HG02610 (cell line): ENCODE measurements around the gene ITGA1.

Source experiments
- ATAC-seq: cut with Tn5 transposase; IDR thresholded peaks from one replicate; pipeline ENCODE4 v1.9.1; 2021; ENCODE audit warnings: mild to moderate bottlenecking, moderate library complexity; ENCODE audit not compliant: unreplicated experiment

The ITGA1 gene

DNA sequence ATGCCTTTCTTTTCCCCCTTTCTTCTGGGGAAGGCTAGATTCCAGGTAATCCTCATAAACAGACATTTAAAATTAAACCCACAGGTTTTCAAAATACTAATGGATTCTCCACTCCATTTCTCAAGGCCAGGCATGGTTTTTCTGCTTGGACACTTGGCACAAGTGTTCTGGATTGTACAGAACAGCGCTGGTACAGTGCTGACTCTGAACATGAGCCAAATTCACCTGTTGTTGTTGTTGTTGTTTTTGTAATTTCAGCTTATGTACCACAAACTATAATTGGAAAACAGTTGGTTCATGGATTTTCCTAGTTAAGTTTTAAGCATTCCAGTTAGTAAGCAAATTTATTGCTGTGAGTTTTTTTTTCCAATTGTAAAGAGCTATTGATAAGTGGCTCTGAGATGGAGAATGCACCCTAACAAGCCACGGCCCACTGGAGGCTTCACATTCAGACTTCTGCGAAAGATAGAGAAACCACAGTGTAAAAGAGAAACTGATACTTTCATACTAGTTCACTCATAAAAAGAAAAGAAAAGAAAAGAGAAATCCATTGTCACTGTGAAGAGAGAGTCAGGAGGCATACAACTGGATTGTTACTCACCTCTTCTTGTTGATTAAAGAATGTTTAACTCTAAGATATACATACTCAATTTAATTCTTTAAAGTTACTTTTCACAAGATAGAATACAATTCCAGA is 16.2 kb upstream of the ITGA1 start:
- peak; percentile 94 for ATAC-seq

DNA sequence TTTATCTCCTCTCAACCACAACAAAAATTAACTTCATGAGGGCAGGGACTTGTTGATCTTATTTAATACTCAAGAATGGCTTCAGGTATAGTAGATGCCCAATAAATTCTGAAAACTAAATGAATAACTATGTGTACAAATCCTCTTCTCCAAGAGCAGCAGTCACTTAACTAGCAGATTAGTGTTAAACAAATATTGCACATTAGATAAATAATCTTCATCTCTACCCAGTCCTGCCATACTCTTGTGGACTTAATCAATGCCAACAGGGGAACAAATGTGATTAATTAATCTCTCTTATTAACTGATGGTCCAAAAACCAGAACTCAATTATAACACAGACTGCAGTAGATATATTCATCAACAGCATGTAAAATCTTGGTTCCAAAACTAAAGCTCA is 15.0 kb upstream of the ITGA1 start:
- no peak for ATAC-seq

DNA sequence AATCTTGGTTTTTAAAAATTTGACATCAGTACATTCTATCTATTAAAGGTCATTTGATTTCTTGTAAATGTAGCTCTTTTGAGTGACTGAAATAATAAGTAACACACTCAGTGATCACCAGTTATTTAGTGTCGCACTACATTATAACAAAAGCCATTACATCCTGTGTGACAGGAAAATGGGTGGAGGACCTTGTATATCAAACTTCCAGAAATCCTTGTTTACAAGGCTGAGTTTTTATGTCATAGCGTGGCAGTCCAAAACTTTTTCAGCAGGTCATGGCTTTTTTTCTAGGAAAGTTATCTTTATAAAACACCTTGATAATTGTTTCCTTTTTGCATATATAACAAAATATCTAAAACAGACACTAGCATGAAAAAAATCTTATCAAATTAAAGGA is 14.4 kb upstream of the ITGA1 start:
- ATAC-seq, result no peak

DNA sequence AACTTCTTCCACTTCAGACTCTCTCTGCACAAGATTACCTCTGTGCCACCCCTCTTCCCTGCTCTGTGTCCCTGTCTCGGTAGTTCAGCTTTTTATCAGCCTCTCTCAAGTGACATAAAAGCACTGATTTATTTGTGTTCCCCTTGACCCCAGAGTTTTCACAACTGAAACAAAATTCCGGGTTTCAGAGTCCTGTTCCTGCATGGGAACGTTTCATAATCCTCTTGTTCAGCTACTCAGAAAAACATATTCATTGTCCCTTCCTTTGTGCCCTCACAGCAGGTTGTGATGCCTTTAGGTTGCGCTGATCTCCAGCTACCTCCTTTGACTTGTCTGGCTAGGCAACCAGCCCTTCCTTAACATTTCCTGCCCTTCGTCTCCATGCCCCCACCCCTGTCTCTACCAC is 13.7 kb upstream of the ITGA1 start:
- ATAC-seq, result no peak

DNA sequence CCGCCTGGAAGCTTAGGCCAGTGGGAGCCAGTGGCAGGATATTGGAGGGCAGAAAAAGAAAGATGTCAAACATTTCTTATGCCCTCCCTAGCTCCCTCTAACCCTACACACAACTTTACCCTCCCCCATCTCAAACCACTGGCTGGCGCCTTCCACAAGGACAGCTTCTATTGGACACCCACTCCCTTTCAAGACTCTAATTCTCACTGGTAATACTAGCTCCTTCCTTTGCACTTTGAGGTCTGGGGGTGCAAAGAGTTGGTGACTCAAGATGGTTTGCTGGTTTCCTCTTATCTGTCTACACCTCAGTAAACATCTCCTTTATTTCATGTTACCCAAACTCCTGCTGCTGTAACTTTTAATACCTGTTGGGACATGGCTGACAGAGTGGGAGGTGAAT is 11.6 kb upstream of the ITGA1 start:
- ATAC-seq, result no peak

DNA sequence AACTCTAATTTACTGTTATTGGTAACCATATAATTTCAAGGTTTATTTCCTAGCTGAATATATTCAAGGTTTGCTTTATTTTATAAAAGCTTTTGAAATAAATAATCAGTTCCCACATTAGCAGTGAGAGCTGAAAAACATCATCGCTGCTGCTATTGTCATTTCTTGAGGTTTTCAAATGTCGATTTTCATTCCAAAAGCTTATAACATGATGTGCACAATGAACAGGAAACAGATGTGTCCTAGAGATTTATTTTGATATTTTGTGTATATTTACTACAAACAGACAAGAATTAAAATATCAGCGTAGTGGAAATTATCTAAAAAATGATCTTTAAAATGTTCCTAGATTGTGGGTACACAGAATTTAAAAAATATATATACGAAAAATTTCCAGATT is 10.5 kb upstream of the ITGA1 start:
- no peak for ATAC-seq

DNA sequence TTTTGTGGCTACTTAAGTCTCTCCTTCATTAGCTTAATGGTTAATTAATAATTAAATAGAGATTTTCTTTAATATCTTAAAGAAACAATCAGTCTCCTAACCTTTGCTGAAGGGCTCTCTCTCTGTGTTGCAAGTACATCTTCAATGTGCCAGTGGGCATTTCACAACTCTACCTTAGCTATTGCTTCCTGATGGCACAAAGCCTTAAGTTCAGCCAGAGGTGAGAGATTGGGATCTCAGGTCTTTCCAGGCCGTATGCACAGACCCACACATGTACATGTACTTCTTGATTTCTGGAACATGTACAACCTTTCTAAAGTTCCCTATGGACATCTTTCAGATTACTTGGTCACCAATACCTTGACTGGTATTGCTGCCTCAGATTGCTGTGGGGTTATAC is 8.9 kb upstream of the ITGA1 start:
- no peak for ATAC-seq

DNA sequence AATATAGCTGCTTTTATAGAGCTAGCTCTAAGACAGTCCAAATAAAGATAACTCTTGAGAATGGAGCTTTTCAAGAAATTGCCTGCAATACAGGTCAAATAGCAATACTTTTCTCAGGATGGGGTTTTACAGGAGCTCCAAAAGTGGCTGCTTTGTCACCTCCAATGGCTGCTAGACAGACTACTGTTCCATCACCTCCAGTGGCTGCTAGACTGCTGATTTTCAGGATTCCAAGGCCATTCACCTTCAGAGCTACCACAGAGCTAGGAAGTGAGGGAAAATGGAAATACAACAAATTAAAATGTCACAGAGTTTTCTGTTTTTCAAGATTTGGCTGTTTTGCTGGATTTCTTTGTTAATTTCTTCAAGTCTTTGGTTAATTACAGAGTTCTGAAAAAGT is 8.5 kb upstream of the ITGA1 start:
- ATAC-seq, result no peak

DNA sequence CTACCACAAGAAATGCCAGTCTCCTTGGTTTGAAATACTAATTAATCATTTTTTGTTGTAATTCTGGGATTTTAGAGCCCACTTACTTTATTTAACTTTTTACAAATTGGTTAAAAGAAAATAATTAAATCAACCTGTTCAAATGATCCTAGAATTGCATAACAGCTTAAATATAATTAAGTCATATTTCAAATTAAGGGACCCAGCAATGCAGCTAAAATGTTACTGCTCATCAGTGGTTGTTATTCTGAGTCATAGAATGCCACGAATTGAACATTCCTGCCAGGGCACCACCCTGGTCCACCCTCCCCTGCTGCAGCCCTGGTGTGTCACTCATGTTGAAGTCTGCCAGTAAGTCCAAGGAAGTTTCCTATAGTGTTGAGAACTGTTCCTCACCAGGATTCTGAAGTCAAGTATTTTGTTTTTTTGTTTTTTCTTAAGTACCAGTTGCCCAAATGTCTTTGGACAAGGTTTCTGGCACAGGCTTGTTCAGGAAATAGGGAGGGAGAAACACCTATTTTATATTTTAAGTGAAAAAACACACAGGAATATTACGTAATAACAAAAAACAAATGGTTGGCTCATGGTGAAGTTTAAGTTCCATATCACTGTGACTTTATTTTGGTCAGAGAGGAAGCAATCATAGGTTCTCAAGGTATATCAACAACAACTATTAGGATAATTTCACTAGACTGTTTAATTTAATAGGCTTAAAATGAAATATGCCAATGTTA is 4.3 kb upstream of the ITGA1 start:
- ATAC-seq, result no peak

DNA sequence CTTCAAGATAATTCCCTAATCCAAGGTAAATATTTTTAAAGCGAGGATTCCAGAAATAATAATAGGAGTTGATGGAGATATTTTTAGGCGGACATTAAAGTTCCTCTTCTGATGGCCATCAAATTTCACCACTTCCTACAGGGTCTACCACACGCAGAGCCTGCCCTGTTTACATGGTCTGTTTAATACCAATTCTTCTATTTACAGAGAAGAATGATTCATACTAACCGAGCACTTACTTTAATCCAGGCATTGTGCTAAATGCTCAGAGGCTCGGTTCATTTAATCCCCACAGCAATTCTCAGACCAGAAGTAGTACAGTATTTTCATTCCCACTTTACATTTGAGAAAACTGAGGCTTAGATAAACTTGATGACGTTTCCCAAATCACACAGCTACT is 3.0 kb upstream of the ITGA1 start:
- ATAC-seq, result no peak

DNA sequence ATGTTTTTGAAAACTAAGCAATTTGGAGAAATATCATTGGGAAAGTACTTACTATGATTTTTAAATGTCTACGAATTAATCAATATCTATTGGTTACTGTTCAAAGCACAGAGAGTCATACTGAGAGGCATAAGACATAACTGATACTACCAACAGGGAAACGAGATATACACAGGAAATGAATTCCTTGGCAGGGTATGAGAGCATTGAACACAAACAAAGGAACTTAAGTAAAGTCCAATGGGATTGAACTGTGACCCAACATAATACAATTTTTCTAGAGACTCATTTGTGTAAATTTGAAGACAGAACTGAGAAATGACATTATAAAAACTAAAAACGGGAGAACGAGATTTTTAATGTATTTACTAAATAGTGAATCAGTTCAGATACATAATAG is 1.3 kb upstream of the ITGA1 start:
- no peak for ATAC-seq

DNA sequence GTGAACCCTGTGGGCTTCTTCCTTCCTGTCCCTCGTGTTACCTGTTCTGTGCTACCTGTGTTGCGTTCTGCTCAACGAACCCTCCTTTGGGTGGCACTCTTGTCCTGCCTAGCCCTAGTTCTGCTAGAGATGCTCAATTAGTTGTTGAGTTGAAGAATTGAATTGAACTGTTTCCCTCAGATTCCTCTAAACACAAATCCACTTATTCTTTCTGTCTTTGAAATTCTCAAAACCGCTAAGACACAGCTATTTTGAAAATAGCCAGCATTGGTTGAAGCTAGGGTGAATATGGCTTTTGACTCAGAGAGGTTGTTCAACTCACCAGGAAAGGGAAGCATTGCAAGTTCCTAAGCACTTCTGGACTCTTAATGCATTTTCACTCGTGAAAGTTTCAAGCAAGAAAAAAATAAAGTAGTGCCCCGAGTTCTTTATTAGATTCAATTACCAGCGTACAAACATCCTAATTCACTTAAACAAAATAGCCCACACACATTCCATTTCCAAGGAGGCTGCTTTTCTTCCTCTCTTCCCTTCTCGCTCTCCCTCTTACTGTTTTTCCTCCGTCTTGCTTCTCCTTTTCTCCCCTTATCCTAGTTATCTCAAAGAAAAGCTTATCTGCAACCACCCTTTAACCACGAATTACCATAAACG is 642 bp upstream of the ITGA1 start:
- ATAC-seq, result peak; percentile 26

DNA sequence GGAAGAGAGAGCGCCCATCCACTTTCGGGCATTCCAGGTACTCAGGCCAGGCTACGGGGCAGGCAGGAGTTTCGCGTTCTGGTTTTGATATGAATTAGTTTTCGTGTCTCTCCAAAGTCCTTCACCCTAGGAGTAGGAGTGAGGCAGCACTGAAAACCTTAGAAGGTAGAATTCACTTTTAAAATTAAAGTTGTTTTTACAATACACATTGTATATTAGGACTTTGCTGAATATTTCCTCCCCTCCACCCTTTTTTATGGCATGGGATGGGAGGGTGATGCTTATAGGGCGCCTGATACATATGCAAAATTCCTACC is 747 bp downstream of the ITGA1 start:
- no peak for ATAC-seq

DNA sequence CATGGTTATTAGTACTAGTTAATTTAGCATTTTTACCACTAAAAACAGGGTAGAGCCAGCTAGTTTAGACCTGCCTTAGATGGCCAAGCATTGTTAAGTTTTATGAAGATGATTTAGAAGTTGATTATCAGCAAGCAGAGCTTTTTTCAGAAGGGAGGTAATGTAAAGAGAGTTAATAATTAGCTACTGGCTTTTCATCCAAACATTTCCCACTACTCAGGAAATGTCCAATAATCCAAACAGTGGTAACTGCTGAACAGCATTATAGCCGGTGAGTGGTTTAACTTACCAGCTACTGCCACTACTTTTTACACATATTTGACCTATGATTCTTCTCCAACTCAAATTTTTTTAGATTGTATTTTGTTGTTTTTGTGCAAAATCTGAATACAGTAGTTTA is 1.7 kb downstream of the ITGA1 start:
- ATAC-seq, result no peak

DNA sequence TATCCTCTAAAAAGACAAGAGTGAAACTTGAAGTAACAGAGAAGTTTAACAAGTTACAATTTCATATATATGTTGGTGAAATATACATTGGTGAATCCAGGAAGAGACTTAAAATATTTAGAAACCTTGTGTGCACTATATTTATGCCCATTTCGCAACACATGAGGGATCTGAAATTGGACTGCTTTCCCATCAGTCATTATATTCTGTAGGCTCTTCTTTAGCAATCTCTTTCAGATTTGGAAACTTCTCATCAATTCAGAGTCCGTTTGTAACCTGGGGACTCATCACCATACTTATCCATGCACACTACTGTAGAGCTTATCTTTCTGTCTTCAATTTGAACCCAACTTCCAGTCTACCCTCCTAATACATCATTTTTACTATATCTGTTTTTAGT is 2.1 kb downstream of the ITGA1 start:
- no peak for ATAC-seq

DNA sequence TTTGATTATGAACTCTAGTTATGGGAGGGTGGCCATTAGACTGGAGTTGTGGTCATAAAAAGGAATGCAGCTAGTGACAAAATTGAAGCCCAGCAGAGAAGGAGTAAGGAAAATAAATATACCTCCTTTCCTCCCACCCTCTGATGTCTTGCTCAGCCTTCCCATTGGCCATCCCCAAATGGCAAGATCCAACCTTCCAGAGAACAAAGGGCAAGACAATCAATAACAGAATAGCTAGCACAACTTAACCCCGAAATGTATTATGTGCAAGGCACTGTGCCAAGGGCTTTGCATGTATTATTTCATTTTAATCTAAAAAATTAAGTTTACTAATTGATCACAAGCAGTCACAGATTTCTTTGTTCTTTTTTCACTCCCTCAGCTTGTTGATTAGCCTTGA is 3.6 kb downstream of the ITGA1 start:
- no peak for ATAC-seq

DNA sequence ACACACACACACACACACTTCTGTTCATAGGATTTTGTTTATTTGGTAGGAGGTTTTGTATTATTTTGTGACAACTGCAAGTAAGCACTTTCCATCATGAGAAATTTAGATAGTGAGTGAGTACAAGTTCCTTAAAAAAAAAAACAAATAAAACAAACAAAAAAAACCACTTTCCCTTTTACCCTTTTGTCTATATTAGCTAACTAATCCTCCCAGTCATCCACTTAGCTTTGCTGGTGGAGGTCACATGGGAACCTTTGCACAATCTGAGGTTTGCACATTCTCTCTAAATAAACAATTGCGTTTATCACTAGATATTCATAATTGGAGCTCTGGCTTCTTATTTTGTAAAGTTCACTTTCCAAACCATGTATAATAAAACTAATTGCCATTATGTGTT is 6.8 kb downstream of the ITGA1 start:
- no peak for ATAC-seq

DNA sequence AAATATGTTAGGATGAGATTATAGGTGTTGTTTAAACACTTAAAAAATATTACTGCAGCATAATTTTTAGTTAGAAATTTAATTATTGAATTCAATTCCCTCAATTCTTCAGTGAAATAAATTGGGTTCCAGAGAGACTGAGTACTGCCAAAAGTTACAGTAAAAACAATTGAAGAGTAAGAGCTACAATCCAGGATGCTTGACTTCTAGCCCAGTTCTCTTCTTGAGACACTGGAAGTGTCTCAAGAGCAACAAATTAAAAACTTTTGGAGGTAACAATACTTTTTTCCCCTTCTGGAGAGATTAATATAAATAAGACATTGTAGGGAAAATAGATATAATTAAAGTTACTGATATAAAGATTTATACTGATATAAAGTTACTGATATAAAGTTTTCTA is 8.3 kb downstream of the ITGA1 start:
- no peak for ATAC-seq

DNA sequence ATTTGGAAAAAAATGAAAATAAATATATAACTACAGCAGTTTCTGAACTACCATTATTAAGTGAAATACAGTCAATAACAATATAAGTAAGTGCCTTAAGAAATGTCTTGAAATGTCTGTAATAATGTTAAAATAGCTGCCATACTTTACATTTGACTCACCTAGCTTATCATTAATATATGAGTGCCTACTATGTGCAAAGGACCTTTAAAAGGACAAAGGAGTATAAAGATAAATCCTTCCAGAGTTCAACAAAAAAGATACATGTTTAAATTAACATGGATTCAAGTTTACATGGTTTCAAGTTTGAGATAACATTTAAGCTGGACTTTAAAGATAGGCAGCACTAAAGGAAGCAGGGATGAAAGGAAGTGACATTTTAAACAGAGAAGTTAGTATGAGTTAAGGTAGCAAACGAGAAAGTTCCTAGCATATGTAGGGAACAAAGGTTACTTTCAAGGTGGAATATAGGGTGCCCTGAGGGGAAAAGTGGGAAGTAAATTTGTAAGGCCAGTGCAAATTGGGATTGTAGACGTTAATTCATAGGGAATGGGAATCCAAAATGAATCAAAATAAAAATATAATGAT is 8.9 kb downstream of the ITGA1 start:
- ATAC-seq, result no peak

DNA sequence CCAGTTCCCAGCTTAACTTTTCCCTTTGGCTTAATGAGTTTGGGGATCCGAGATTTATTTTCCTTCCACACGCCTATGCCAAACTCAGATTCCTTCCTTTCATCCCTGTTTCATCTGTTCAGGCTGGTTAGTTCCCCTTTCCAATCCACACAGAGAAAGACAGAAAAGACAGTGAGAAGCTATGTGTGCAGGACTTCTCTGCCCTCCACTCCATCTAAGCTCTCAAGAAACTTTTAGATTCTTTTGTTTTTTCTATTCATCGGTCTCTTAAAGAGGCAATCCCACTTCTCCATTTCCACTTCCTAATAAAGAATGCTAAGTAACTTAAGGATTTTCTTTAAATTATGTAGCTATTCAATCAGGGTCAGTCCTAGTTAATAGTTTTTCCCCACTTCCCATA is 11.2 kb downstream of the ITGA1 start:
- ATAC-seq, result no peak

DNA sequence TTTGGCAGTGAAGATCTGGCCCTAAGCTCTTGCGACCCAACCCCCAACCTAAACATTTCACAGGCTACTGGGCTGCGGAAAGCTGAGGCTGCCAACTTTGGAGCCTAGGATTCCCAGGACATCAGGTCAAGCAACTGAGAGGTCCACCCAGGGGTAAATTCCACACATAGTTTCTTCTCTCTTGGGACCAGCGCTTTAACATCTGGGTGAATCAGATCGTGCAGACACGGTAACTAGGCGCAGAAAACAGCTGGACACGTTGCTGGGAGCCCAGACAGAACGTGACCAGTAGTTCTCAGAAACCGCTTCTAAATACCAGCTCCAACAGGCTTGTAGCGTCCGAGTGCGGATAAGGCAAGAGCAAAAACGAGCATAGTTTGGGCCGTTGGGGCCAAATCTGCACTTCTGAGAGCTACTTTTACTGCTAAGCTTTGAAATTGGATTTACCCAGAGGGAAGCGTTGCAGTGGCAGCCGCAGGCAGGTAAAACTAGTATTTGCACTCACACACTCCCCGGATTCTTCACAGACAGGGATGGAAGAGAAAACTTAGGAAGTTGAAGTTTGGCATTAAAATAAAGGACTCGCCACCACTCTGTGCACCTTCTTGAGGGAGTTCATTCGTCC is 11.8 kb downstream of the ITGA1 start:
- ATAC-seq, result peak; percentile 24

DNA sequence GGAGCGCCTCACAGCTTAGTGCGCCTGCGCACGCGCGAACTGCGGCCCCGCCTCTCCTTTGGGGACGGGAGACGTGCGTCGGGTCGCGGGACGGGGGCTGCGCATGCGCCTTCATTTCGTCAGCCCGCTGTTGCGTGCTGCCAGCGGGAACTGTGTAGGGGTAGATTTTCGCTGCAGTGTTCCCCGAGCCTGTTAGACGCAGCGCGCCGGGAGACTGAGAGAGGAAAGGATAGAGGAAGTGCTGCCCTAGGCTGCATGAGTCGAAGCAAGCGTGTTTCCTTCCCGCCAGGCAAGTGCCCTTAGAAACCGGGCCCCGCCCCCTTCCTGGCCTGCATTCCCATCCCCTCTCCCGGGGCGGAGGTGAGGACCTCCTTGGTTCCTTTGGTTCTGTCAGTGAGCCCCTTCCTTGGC is 12.3 kb downstream of the ITGA1 start:
- ATAC-seq, result peak; percentile 77
